Vagina (tissue), 2 donors: ENCODE results near the gene SSBP2.

Experiments
- CTCF ChIP-seq, 3 experiments: fragments of 450-650 bp in 2 of 3; fragments of 200-600 bp in 1 of 3; sonication (generic) in 1 of 3; IDR thresholded peaks; one replicate each; pipeline ENCODE4 v1.5.1; 2017 to 2019; ENCODE audit warnings: antibody characterized with exemption in 3 of 3, mild to moderate bottlenecking in 2 of 3, moderate library complexity in 2 of 3
- POLR2A ChIP-seq, 2 donors: fragments of 450-650 bp; IDR thresholded peaks; one replicate each; pipeline ENCODE4 v1.6.1; 2017; ENCODE audit warnings: antibody characterized with exemption in 2 of 2, mild to moderate bottlenecking in 2 of 2, moderate library complexity in 2 of 2

GRCh38 chr5:81429363-81429762, 321.5 kb downstream of the SSBP2 start:
- TF ChIP-seq POLR2A (IDR thresholded peaks at IDR 0.05), result no peak
- no peak for TF ChIP-seq CTCF (IDR thresholded peaks at IDR 0.05)
